Progenitor cell of endocrine pancreas (in vitro differentiated cells): Measurements from ENCODE around the gene SVEP1. TPM values are rescaled to one million over a fixed set of nuclear protein-coding genes. Genes with fewer than 3 reads are reported as not detected.

Experiments
- DNase-seq: peaks from one replicate; pipeline ENCODE4 v3.0.0; 2021; ENCODE audit warnings: low spot score; ENCODE audit not compliant: unreplicated experiment
- H3K27ac Mint-ChIP-seq: 2 replicates; pipeline ENCODE4 v1.8.0; 2021; ENCODE audit warnings: mild to moderate bottlenecking, moderate library complexity, mixed read lengths
- H3K27me3 Mint-ChIP-seq: 2 replicates; pipeline ENCODE4 v1.8.0; 2021; ENCODE audit warnings: mixed read lengths
- H3K36me3 Mint-ChIP-seq: 2 replicates; pipeline ENCODE4 v1.8.0; 2022; ENCODE audit warnings: mixed read lengths; ENCODE audit not compliant: insufficient read depth
- H3K4me1 Mint-ChIP-seq: 2 replicates; pipeline ENCODE4 v1.8.0; 2021; ENCODE audit warnings: low read depth, mixed read lengths
- H3K4me3 Mint-ChIP-seq: 2 replicates; pipeline ENCODE4 v1.8.0; 2021; ENCODE audit warnings: low read depth, mild to moderate bottlenecking, moderate library complexity, mixed read lengths
- H3K9me3 Mint-ChIP-seq: 2 replicates; pipeline ENCODE4 v1.8.0; 2021; ENCODE audit warnings: low read depth, mixed read lengths
- CTCF ChIP-seq: fragments of 200-600 bp; sonication (generic); IDR thresholded peaks from one replicate; pipeline ENCODE4 v1.5.0; 2021; ENCODE audit warnings: antibody characterized with exemption, mild to moderate bottlenecking; ENCODE audit not compliant: unreplicated experiment
- total RNA-seq: library from RNA; stranded (reverse); gene quantifications from 2 replicates; pipeline ENCODE4 v1.2.1, GENCODE V29; 2021

SVEP1 gene
- total RNA-seq, 1 donor from 2014 or later: 0.26 TPM

GRCh38 chr9:110512817-110513216 is 66.7 kb downstream of the SVEP1 start:
- no peaks in the 10 kb centered on the region for H3K36me3 Mint-ChIP-seq
- no peaks in the 10 kb centered on the region for H3K4me1 Mint-ChIP-seq
- H3K27ac Mint-ChIP-seq: no peak overlapping the region
- no peak for DNase-seq
- no peaks in the 10 kb centered on the region for H3K27me3 Mint-ChIP-seq
- no peak overlapping the region for H3K4me3 Mint-ChIP-seq
- H3K9me3 Mint-ChIP-seq: no peaks in the 10 kb centered on the region
- no peak for TF ChIP-seq CTCF

DNA sequence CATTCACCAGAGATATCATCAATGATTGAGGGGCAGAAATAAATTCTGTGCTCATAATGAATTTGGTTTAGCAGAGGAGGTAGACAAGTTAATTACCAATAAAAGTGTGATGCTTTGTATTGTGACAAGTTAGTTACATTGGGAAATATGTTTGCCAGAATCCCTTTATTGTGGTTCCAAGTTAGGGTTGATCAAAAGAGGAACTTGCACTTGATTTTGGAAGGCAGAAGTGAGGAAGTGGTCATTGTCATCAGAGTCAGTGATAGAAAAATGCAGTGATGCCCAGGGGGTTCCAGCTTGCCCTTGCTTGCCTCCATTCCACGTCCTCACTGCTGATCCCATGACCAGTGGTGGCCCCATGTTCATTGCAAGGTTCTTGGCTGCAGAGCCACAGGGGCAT is 69.7 kb downstream of the SVEP1 start:
- TF ChIP-seq CTCF: no peak
- Mint-ChIP-seq H3K27me3 (peaks cover 17% of the 10 kb centered on the region), H3K27ac (no peak overlapping the region), H3K9me3 (no peaks in the 10 kb centered on the region), H3K36me3 (no peaks in the 10 kb centered on the region), H3K4me1 (no peaks in the 10 kb centered on the region), H3K4me3 (no peak overlapping the region)
- DNase-seq: no peak

- Mint-ChIP-seq H3K4me3 (no peak overlapping the region), H3K27ac (no peak overlapping the region), H3K27me3 (peaks cover 17% of the 10 kb centered on the region), H3K4me1 (no peaks in the 10 kb centered on the region), H3K36me3 (no peaks in the 10 kb centered on the region), H3K9me3 (no peaks in the 10 kb centered on the region)
- TF ChIP-seq CTCF: no peak
- DNase-seq: no peak
Observed at GRCh38 chr9:110502842-110503241, 76.7 kb downstream of the SVEP1 start.

GRCh38 chr9:110499608-110500007 is 79.9 kb downstream of the SVEP1 start:
- no peak overlapping the region for H3K4me3 Mint-ChIP-seq
- H3K9me3 Mint-ChIP-seq: no peaks in the 10 kb centered on the region
- no peak for DNase-seq
- H3K36me3 Mint-ChIP-seq: no peaks in the 10 kb centered on the region
- no peak overlapping the region for H3K27ac Mint-ChIP-seq
- no peak for TF ChIP-seq CTCF
- peaks cover 5% of the 10 kb centered on the region for H3K27me3 Mint-ChIP-seq
- no peaks in the 10 kb centered on the region for H3K4me1 Mint-ChIP-seq

GRCh38 chr9:110487196-110487595 is 92.3 kb downstream of the SVEP1 start:
- Mint-ChIP-seq H3K36me3 (no peaks in the 10 kb centered on the region), H3K4me3 (no peak overlapping the region), H3K27me3 (peaks cover 4% of the 10 kb centered on the region), H3K9me3 (no peaks in the 10 kb centered on the region), H3K4me1 (no peaks in the 10 kb centered on the region), H3K27ac (no peak overlapping the region)
- no peak for DNase-seq
- no peak for TF ChIP-seq CTCF

GRCh38 chr9:110486218-110486617 is 93.3 kb downstream of the SVEP1 start:
- H3K27ac Mint-ChIP-seq: no peak overlapping the region
- no peak for TF ChIP-seq CTCF
- H3K27me3 Mint-ChIP-seq: peaks cover 4% of the 10 kb centered on the region
- H3K4me1 Mint-ChIP-seq: no peaks in the 10 kb centered on the region
- no peaks in the 10 kb centered on the region for H3K9me3 Mint-ChIP-seq
- no peak overlapping the region for H3K4me3 Mint-ChIP-seq
- no peak for DNase-seq
- H3K36me3 Mint-ChIP-seq: no peaks in the 10 kb centered on the region
